TTC549 (cell line): ENCODE measurements around the gene GTF2H1.

ENCODE experiments used
- FAIRE-seq: peaks from 2 replicates; lab custom pipeline; 2012; peaks lifted over from hg19 to GRCh38; lab: Jason Lieb, UNC

Gene GTF2H1

DNA sequence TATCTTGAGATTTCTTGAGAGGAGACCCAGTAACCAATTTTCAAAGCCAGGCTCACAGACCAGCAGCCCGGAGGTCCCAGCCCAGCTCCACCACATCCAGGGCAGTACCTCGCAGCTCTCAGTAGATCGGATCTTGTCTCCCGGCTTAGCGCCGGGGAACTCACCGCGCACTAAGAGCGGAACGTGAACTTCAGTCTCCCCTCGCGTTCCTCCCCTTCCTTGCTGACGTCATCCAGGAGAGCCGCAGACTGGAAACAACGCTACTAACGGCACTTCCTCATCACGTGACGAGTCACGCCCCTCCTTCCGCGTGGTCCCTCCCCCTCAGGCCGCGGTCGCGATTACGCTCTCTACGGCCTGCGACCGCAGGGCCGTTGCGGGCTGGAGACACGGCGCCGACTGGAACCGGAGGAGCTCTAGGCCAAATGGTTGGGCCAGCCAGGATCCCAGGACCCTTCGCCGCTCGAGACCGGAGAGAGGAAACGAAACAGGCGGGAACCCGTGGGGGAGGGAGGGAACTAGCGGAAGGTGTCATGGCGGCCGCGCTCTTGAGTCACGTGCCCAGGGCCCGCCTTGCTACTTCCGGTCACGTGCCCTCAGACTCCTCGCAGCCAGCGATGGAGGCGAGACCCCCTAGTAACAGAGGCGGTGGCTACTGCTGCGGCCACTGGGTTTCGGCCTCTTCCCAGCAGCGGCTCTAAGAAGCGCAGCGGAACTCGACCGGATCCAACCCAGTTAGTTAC, at the start of gene GTF2H1, which contains the start of gene HPS5:
GTF2H1 (plus strand) TSS at position 599 of the 743 bp plus-strand sequence. CDS start 10,508 bp downstream, outside the sequence.
HPS5 (minus strand) TSS at position 172 of the 743 bp plus-strand sequence. CDS start 4,282 bp downstream, outside the sequence.
- no peak for FAIRE-seq

DNA sequence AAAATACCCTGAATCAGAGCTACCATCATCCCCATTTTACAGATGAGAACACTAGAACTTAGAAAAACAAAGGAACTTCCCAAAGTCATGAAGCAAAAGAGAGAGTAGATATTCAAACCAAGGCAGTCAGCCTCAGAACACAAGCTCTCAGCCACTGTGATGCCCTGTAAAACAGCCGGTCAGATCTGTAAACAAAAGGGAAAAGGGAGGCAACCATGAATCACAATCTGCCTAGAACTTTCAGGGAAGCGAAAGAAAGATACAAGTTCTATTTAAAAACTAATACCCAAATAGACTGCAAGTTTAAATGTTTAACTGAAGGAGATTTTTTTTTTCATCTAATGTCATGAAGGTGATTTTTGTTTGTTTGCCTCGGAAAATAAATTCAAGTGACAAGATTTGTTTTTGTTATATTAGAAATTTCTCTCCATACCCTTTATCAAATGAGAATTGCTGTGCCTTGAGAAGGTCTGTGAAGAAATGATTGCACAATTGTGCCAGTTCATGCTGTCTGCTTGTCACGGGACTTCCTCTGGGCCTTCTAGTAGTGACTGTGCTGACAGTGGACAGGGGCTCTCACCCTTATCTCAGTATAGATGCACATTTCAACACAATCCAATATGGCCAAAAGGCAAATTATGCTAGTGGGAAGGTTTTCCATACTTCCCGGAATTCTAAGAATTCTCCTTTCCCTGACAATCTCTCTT, 44.6 kb upstream of the GTF2H1 start:
- no peak for FAIRE-seq

DNA sequence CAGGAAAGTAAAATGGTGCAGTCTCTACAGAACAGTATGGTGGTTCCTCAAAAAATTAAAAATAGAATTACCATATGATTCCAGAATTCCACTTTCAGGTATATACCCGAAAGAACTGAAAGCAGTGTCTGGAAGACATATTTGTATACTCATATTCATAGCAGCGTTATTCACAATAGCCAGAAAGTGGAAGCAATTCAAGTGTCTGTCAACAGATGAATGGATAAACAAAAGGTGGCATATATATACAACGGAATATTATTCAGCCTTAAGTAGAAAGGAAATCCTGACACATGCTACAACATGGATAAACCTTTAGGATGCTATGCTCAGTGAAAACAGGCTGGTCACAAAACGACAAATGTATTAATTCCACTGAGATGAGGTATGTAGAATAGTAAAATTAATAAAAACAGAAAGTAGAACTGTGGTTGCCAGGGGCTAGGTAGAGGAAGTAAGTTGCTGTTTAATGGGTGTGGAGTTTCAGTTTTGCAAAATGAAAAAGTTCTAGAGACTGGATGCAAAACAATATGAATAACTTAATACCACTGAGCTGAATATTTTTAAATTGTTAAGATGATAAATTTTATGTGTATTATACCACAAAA, 41.8 kb upstream of the GTF2H1 start:
- FAIRE-seq = no peak

DNA sequence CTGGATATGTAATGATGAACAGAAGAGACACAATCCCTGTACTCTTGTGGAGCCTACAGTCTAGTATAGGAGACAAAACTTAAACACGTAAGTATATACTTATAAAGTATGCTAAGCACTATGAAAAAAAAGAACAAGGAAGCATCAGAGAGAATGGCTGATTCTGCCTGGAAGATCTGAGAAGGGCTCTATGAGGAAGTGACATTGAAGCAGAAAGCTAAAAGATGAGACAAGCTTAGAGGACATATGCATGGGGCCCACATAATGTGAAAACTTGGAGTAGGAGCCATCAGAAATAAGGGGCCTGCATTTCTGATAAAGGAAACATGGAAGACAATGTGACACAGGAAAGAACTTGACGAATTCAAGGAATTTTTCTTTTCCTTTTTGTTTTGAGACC, 39.7 kb upstream of the GTF2H1 start:
- no peak for FAIRE-seq

DNA sequence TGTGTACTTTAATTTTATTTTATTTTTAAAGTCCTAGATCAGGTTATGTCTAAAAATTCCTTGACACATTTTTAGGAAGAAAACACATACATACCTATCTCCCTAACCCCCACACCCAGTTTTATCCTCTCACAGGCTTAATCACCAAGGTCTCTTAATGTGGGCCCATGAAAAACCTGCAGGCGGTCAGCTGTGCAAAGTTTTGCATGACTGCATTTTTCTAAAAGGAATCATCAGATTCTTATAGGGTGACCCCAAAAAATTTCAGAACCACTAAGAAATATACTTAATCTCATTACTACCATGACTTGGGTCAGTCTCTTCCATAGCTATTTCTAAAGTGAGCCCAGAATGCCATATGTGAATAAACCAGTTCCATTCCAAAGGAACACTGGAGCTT, 36.5 kb upstream of the GTF2H1 start:
- FAIRE-seq = no peak

DNA sequence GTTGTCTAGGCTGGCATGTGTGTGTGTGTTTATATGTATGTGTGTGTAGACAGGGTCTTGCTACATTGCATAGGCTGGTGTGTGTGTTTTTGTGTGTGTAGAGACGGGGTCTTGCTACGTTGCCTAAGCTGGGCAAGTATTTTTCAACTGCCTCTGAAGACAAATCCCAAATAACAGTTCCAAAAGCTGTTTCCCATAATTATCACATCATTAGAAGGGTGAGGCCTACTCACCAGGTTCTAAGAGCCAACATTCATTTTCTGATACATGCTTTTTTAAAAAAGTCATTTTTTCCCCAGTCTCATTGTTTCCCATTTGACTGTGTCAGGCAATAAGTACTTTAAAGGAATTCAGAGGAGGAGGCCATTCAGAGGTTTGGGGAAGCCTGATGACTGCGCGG, 33.5 kb upstream of the GTF2H1 start:
- FAIRE-seq = no peak

DNA sequence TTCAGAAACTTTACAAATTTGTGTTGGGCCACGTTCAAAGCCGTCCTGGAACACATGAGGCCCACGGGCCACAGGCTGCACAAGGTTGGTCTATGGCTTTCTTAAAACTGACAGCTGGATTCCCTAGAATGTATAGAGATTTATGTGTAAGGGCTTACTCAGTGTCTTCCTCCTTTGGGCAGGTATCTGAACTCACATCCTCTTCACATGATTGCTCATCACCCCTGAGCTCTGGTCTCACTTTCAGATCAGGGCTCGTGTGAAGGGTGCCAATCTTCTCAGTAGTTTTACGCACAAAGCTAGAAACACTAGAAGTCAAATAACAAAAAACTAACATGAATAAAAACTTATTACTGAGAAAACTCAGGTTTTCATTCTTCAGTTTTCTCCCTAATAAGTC, 27.5 kb upstream of the GTF2H1 start:
- no peak for FAIRE-seq

DNA sequence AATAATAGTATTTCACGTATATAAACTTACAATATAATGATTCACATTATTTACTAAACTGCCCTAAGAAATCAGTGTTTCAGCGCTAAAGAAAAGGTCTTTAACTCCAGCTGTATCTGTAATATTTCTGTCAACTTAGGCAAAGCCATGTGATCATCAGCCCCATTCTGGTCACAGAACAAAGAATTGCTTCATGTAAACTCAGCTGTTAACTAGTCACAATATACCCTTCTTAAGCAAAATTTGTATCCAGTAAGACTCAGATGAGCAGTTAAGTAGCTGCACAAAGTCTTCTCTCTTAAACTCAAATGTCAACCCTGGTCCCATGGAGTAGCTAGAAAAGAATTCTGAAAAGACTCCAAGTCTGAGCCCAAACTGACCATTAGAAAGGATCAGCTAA, 27.1 kb upstream of the GTF2H1 start:
- FAIRE-seq = no peak

DNA sequence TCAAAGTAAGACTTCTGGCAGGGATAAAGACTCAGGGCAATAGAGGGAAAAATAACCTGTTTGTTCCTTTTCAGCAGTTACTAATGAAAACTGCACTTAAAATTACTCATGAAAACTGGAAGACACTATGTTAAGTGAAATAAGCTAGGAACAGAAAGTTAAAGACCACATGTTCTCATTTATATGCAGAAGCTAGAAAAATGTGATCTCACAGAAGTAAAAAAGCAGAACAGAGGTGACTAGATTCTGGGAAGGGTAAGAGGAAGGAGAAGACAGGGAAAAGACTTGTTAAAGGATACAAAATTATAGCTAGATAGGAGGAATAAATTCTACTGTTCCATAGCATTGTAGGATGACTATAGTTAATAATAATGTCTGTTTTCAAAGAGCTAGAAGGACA, 22.6 kb upstream of the GTF2H1 start:
- no peak for FAIRE-seq

DNA sequence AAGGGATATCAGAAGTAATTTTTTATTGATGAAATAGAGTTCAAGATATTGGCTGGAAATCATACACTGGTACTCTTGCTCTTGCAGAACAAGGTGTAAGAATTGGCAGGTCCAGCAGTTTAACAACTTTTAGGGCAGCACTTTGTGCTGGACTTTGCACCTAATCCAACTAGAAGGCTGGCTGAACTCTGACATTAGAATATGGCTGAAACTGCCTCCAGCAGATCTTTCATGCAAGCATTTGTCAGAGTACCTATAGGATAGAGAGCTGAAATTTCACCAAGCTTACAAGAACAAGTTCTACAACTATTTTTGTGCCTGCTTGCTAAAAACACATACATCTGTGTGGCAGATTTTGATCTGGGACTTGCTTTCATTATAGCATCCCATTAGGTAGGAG, 17.6 kb upstream of the GTF2H1 start:
- FAIRE-seq = no peak

DNA sequence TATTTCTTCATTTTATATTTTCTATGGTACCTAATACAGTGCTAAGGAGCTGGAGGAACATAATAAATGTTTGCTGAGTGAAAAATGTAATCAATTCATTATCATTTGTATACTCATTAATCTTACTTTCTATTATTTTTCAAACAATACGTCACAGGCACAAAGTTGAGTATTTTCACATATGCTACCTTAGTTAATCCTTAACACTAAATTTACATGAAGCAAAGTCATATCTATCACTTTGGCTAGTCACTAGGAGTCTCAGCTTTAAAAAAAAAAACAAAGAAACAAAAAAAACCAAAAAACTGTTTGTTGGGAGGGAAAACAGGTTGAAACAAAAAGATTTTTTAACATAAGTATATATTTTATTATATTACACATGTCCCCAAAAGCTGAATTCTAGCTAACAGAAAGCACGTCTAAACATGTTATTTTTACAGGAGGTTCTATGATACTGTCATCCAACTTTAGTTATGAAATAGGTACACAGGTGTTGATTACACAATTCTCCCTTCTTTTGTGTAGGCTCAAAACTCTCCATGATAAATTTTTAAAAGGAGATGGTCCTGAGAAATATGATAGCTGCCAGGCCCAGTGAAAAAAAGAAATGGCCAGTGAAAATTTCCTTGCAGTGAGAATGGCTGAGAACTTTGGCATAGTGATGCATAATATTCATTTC, 14.8 kb upstream of the GTF2H1 start:
- no peak for FAIRE-seq

DNA sequence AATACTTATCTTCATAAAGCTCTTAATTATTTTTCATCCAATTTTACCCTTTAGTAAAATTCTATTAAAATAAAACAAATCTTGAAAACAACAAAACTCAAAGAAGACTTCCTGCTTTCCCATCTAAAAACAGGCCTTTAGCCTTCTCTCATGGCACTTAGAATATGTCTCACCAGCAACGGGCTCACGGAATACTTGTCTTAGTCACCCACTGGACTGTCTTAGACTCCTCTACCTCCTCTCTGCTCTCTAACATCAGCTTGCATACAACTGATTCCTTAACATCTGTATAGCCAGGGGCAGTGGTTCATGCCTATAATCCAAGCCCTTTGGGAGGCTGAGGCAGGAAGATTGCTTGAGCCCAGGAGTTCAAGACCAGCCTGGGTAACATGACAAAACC, 14.1 kb upstream of the GTF2H1 start:
- no peak for FAIRE-seq

DNA sequence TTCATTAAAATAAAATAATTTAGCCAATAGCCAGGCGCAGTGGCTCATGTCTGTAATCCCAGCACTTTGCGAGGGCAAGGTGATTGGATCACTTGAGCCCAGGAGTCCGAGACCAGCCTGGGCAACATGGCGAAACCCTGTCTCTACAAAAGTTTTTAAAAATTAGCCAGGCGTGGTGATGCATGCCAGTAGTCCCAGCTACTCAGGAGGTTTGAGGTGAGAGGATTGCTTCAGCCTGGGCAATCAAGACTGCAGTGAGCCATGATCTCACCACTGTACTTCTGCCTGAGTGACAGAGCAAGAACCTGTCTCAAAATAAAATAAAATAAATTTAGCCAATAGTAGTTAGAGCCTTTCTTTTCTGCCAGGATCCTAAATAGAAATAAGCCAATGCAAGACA, 12.7 kb upstream of the GTF2H1 start:
- FAIRE-seq = no peak

DNA sequence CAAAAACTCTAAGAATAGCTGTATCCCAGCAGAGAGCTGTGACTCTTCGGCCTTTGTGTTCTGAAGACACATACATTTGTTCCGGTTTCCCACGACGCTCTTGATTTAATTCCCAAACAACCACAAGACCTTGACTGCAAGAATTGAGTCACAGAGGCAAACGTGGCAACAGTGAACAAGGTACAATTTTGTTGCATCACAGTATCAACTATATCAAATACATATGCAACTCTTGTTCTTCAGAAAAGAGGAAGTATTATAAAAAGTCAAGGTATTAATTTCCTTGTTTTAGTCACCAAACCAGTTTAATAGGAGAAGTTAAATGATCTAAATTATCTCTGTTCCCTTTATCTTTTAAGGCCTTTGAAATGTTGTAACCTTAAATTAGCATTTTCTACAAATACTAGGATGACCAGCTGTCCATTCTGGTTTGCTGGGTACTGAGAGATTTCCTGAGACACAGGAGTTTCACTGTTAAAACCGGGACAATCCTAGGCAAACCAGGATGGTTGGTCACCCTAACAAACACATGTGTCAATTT, 11.5 kb upstream of the GTF2H1 start:
- no peak for FAIRE-seq

DNA sequence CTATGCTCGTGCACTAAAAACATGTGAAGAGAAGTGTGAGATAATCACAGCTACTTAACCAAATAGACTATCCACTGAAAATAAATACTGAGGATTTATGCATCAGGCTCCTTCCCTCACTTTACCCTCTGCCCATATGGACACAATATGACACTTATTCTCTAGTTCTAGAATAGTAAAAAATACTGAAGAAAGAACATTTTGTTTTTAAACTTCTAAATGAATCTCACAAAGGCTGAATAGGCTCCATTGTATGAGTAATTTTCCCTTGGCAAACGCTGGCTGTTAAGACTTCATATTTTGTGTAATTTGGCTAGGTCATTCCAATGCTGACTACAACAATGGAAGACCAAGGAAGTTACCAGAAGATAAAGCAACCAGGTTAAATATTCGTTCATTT, 10.4 kb upstream of the GTF2H1 start:
- no peak for FAIRE-seq

DNA sequence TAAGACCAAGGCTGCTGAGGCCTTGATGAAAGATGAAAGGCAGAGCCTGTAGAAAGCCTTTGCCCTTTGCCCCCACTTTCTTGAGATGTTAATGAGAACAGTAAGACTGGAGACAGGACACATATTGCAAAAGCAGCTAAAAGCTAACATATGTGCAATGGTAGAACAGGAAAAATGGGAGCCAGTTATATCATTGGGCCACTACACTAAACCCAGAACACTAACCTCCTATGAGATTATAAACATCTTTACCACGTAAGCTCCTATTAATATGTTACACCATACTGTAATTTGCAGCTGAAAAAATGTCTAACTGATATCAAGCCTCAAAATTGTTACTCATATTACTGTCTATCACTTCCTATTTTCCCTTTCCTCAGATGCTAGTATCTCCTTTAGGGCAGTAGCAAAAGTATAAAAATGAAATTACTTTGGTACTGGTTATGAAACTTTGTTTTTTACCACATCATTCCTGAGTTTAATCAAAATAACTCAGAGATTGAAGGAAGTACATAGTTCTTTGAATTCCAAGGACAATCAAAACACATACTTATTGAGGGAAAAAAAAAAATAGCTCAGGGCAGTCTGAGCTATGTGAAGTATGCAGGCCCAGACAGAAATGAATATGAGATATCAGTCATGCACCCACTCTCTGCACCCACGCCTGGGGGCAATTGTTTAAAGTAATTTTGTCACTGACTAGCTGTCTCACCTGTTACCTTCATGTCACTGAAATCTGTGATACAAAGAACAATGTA, 9.5 kb upstream of the GTF2H1 start:
- no peak for FAIRE-seq

DNA sequence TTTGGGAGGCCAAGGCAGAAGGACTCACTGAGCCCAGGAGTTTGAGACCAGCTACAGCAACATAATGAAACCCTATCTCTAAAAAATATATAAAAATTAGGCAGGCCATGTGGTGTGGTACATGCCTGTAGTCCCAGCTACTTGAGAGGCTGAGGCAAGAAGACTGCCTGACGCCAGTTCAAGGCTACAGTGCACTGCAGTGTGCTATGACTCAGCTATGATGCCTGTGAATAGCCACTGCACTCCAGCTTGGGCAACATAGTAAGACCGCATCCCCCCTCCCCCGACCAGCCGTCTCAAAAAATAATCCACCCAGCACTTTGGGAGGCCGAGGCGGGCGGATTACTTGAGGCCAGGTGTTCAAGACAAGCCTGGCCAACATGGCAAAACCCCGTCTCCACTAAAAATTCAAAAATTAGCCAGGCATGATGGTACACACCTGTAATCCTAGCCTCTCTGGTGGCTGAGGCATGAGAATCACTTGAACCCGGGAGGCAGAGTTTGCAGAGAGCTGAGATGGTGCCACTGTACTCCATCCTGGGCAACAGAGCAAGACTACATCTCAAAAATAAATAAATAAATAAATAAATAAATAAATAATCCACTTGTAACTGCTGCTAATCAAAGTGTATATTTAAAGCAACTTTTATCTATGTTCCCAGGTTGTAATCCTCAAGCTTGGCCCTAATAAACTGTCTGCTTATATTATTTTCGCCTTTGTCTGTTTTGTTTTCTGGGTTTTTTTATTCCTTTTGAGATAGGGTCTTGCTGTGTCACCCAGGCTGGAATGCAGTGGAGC, 8.2 kb upstream of the GTF2H1 start:
- no peak for FAIRE-seq

DNA sequence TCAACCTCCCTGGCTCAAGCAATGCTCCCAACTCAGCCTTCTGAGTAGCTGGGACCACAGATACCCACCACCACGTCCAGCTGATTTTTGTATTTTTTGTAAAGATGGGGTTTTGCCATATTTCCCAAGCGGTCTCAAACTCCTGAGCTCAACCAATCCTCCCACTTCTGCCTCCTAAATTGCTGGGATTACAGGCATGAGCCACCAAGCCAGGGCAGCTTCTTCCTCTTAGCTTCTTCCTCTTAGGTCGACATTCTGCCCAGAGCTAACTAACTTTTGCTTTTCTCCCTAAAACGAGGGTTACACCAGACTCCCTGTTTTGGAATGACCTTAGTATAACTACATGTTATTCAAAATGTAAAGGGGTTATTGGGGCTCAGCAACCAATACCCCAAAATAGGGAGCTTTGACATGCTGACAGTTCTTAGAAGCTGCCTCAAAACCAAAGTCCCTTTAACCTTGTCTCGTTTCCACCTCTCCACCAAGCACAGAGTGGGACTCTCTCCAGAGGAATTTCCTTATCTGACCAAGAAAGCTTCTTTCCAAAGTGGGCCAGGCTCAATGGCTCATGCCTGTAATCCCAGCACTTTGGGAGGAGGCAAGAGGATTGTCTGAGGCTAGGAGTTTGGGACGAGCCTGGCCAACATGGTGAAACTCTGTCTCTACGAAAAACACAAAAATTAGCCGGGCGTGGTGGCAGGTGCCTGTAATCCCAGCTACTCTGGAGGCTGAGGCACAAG, 7.4 kb upstream of the GTF2H1 start:
- FAIRE-seq = no peak

DNA sequence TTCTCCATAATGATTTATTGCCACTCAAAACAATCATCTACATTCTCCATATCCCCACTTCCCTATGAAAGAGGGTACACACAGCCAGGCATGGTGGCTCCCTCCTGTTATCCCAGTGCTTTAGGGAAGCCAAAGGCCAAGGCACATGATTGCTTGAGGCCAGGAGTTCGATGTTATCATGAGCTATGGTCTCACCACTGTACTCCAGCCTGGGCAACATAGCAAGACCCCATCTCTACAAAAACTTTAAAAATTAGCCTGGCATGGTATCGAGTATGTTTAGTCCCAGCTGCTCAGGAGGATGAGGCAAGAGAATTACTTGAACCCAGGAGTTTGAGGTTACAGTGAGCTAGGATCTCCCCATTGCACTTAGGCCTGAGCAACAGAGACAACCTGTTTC, 6.5 kb upstream of the GTF2H1 start:
- no peak for FAIRE-seq

DNA sequence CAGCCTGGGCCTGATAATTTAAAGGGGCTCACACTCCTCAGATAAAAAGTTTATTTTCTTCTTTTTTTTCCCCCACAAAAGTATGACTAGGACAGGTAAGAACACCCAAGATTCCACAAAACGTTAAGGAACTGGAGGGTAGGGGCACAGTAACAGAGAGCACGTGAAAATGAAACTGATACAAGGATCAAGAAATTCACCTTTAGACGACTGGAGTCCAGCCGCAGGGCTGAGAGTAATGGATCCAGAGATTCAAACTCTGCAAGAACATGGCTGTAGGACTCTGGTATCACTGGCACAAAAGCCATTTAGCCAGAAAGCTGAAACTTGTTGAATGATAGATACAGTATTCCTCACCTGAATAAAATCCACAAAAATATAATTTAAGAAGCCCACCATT, 4.8 kb upstream of the GTF2H1 start:
- no peak for FAIRE-seq
